Psoas muscle (tissue), 8 donors: ENCODE data around the gene CARD10. TPM values are rescaled to one million over a fixed set of nuclear protein-coding genes. Genes with fewer than 3 reads are reported as not detected.
"Not testable (repeated sequence)": the region's sequence is repeated elsewhere in the genome, so short reads cannot be mapped to it uniquely, and the experiment has no call there.

ENCODE experiments used
- ATAC-seq, 4 donors: fragments of 200-7000 bp; cut with Tn5 transposase; one replicate each; pipeline ENCODE4 v1.9.1; 2020; ENCODE audit warnings: moderate library complexity in 3 of 4, mild to moderate bottlenecking in 2 of 4
- DNase-seq, 2 donors: peaks; one replicate each; pipeline ENCODE4 v3.0.0-alpha.2; 2020
- H3K27ac ChIP-seq: fragments of 200-600 bp; one replicate; pipeline ENCODE4 v1.8.0; 2022
- H3K27me3 ChIP-seq, 3 donors: fragments of 200-600 bp in 1 of 3; one replicate each; pipeline versions ENCODE4 v1.6.1 to v1.8.0; 2013 to 2022; ENCODE audit warnings: low read length in 2 of 3, mild to moderate bottlenecking in 2 of 3, moderate library complexity in 1 of 3; ENCODE audit not compliant: insufficient read depth in 3 of 3
- H3K36me3 ChIP-seq, 2 donors: fragments of 200-600 bp in 1 of 2; one replicate each; pipeline versions ENCODE4 v1.6.1 to v1.8.0; 2013 to 2022; ENCODE audit warnings: low read depth in 1 of 2, mild to moderate bottlenecking in 1 of 2, moderate library complexity in 1 of 2; ENCODE audit not compliant: insufficient read depth in 1 of 2
- H3K4me1 ChIP-seq: fragments of 200-600 bp; one replicate; pipeline ENCODE4 v1.8.0; 2022
- H3K4me3 ChIP-seq: fragments of 200-600 bp; one replicate; pipeline ENCODE4 v1.8.0; 2022; ENCODE audit warnings: mild to moderate bottlenecking
- H3K9me3 ChIP-seq: fragments of 200-600 bp; one replicate; pipeline ENCODE4 v1.8.0; 2022
- CTCF ChIP-seq: fragments of 200-600 bp; IDR thresholded peaks from one replicate; pipeline ENCODE4 v1.8.0; 2022; ENCODE audit warnings: antibody characterized with exemption
- WGBS, 3 donors: extraction: QIAGEN DNeasy Blood & Tissue Kit; methylation state at CpG; one replicate each; pipeline versions ENCODE4 v1.1.6 to v1.1.7; 2013; 5-methylcytosine and 5-hydroxymethylcytosine counted together
- intact Hi-C, 2 donors: fragments of 100-400 bp; cut with DNase I; formaldehyde crosslinking; loops; one replicate each; pipeline versions ENCODE4 v1.11.0 to v1.14.2; 2022
- polyA plus RNA-seq, 3 donors: library from polyadenylated mRNA; stranded (reverse); fragments of 200-250 nt; gene quantifications; one replicate each; pipeline ENCODE4 v1.2.3, GENCODE V29; 2013
- total RNA-seq, 4 donors: library from RNA; stranded (reverse); fragmentation: NEBNext Ultra II Directional in 2 of 4; extraction: Animal tissue kit (Norgen Biotek cat#: 25700) in 2 of 4; gene quantifications; one replicate each; pipeline versions ENCODE4 v1.2.1 to v1.2.4, GENCODE V29; 2021 to 2023
- donor health status: healthy with polysubstance abuse.
- donor health status: DM: no; HTN: no; CAD: no; lungs with moderate emphysema.
- donor health status: Bipolar disorder and iron deficiency.
- donor health status: healthy.
- donor health status: DM: yes; HTN: yes; CAD: no.
- donor health status: DM: no; HTN: no; CAD: no.
- donor health status: DM: no; HTN: no; CAD: no.
- donor health status: DM: yes; HTN: yes; CAD: no.

The CARD10 gene
- total and polyA plus RNA-seq, 7 donors: 2.9 to 8.0 (median 4.4) TPM

GRCh38 chr22:37546437-37547250 is 27.4 kb upstream of the CARD10 start:
- Histone ChIP-seq H3K27ac (peak overlapping the region; percentile 79), H3K4me3 (no peak overlapping the region), H3K4me1 (peaks cover 6% of the 10 kb centered on the region), H3K27me3 (peaks cover 0 to 11% (median 0%) of the 10 kb centered on the region in 3 donors), H3K9me3 (no peaks in the 10 kb centered on the region), H3K36me3 (no peaks in the 10 kb centered on the region)
- intact Hi-C loops: no loop called here
- ATAC-seq (peak; percentile 50 to 75 (median 60)), DNase-seq (peak; percentile 75 to 77)
- no peak for TF ChIP-seq CTCF
- 18 to 29% (median 24%) methylated on average over 20 to 21 of the region's 21 CpGs for WGBS, 3 donors

- 16 to 30% (median 22%) methylated on average over 17 to 28 of the region's 28 CpGs for WGBS, 3 donors
- Histone ChIP-seq H3K36me3 (no peaks in the 10 kb centered on the region), H3K27me3 (peaks cover 0 to 10% (median 0%) of the 10 kb centered on the region in 3 donors), H3K9me3 (no peaks in the 10 kb centered on the region), H3K4me3 (peak overlapping the region; percentile 22), H3K4me1 (peaks cover 4% of the 10 kb centered on the region), H3K27ac (peak overlapping the region; percentile 79)
- ATAC-seq (peak; percentile 58 to 79 (median 72)), DNase-seq (peak; percentile 93)
- no peak for TF ChIP-seq CTCF
- intact Hi-C loops: no loop called here
Measured at GRCh38 chr22:37545703-37546436, 26.7 kb upstream of the CARD10 start.

- DNase-seq (peak in 1 of 2 donors; percentile 65), ATAC-seq (peak; percentile 39 to 52 (median 44))
- TF ChIP-seq CTCF: peak; percentile 54
- Histone ChIP-seq H3K27ac (peak overlapping the region; percentile 79), H3K4me1 (peaks cover 4% of the 10 kb centered on the region), H3K9me3 (no peaks in the 10 kb centered on the region), H3K36me3 (no peaks in the 10 kb centered on the region), H3K4me3 (peak overlapping the region; percentile 22), H3K27me3 (peaks cover 0 to 7% (median 0%) of the 10 kb centered on the region in 3 donors)
- WGBS, 3 donors: 53 to 57% (median 55%) methylated on average over 11 of the region's 11 CpGs
- intact Hi-C loops: no loop called here
Measured at GRCh38 chr22:37544955-37545702, 25.9 kb upstream of the CARD10 start.

- no peak for ATAC-seq
- H3K9me3 ChIP-seq: no peaks in the 10 kb centered on the region
- intact Hi-C loops: no loop called here
- no peaks in the 10 kb centered on the region for H3K36me3 ChIP-seq
- no peak overlapping the region for H3K27ac ChIP-seq
- 87 to 94% (median 92%) methylated on average over 7 of the region's 7 CpGs for WGBS, 3 donors
- no peak for DNase-seq
- no peak for TF ChIP-seq CTCF
- peaks cover 0 to 7% (median 0%) of the 10 kb centered on the region in 3 donors for H3K27me3 ChIP-seq
- peaks cover 4% of the 10 kb centered on the region for H3K4me1 ChIP-seq
- H3K4me3 ChIP-seq: no peak overlapping the region
Measured at GRCh38 chr22:37542959-37543358, 23.7 kb upstream of the CARD10 start.

GRCh38 chr22:37542416-37542815 is 23.2 kb upstream of the CARD10 start:
- ATAC-seq, H3K4me1 ChIP-seq, H3K27ac ChIP-seq, H3K4me3 ChIP-seq, H3K36me3 ChIP-seq, H3K27me3 ChIP-seq, H3K9me3 ChIP-seq, intact Hi-C loops, DNase-seq: not testable (repeated sequence)
- WGBS, 3 donors: 95 to 98% (median 97%) methylated on average over 4 of the region's 4 CpGs

DNA sequence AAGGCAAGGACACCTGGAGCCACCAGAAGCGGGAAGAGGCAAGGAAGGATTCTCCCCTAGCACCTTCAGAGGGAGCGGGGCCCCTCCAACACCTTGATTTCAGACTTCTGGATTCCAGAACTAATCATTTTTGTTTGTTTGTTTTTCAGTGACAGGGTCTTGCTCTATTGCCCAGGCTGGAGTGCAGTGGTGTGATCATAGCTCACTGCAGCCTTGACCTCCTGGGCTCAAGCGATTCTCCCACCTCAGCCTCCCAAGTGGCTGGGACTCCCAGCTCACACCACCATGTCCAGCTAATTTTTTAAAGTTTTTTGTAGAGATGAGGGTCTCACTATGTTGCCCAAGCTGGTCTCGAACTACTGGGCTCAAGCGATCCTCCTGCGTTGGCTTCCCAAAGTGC is 20.6 kb upstream of the CARD10 start:
- H3K36me3 ChIP-seq, ATAC-seq, H3K27me3 ChIP-seq, H3K4me3 ChIP-seq, H3K9me3 ChIP-seq, H3K27ac ChIP-seq, H3K4me1 ChIP-seq, DNase-seq: not testable (repeated sequence)
- 92 to 96% (median 93%) methylated on average over 6 of the region's 6 CpGs for WGBS, 3 donors
- intact Hi-C loops: loop anchor here (1.0 to 5.0 kb wide), 4 partner anchors 28 to 53 kb away; no protein-coding TSS in a partner anchor
